Parietal lobe (tissue), 1 donor: ENCODE data around the gene DPM2. TPM values are rescaled to one million over a fixed set of nuclear protein-coding genes. Genes with fewer than 3 reads are reported as not detected.

Source experiments
- total RNA-seq: library from RNA; depleted of rRNA; stranded (reverse); fragments of >200 nt; gene quantifications from one replicate; pipeline ENCODE4 v1.2.3, GENCODE V29; 2014

Gene DPM2, protein sequence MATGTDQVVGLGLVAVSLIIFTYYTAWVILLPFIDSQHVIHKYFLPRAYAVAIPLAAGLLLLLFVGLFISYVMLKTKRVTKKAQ
- total RNA-seq = 13.5 TPM

GRCh38 chr9:127937388-127938297 lies at the start of gene DPM2:
Gene DPM2, minus strand, starts transcription at chr9:127937854. Its CDS starts 34 bp downstream, at chr9:127937820.

GRCh38 chr9:127980706-127981558 lies 43.3 kb upstream of the DPM2 start, which contains the start of gene EEIG1:
Gene EEIG1, minus strand, starts transcription at chr9:127980989. Its CDS starts 852 bp downstream, at chr9:127980137.

DNA sequence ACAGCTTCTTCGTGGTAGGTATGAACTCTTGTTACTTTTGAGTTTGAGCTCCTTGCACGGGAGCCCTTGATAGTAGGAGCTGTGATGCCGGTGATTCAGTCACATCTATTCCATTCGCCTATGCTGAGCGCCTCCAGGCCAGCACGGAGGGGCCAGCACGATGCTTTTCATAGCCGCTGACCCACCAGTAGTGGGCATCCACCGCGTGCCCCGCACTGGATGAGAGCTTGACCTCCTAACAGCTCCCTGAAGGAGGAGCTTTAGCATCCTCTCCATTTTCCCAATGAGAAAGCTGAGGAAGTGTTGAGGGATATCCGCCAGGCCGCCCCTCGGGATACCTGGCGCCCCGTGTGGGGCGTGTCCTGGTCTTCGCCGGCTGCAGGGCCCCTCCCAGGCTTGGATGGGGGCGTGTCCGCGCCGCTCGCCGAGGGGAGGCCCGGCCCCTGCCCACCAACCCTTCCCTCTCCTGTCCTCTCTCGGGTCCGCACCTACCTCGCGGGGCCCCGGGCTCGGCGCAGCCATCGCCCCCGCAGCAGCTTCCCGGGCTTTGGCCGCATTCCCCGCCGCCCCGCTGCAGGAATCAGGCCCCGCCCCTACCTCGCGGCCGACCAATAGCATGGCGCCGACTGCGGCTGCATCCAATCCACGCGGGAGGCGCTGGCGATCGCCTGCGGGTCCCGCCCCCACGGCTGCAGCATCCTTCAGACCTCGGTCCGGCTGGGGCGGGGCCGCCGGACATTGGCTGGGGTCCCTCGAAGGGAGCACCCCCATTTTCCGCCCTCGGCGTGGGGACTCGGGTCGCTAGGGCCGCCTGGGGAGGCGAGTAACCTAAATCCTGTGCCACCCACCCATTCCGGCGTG lies 7.2 kb downstream of the DPM2 start, which contains the start of gene PIP5KL1:
PIP5KL1 (minus strand) TSS at position 547 of the 861 bp plus-strand sequence; CDS start at position 522, 25 bp downstream.

DNA sequence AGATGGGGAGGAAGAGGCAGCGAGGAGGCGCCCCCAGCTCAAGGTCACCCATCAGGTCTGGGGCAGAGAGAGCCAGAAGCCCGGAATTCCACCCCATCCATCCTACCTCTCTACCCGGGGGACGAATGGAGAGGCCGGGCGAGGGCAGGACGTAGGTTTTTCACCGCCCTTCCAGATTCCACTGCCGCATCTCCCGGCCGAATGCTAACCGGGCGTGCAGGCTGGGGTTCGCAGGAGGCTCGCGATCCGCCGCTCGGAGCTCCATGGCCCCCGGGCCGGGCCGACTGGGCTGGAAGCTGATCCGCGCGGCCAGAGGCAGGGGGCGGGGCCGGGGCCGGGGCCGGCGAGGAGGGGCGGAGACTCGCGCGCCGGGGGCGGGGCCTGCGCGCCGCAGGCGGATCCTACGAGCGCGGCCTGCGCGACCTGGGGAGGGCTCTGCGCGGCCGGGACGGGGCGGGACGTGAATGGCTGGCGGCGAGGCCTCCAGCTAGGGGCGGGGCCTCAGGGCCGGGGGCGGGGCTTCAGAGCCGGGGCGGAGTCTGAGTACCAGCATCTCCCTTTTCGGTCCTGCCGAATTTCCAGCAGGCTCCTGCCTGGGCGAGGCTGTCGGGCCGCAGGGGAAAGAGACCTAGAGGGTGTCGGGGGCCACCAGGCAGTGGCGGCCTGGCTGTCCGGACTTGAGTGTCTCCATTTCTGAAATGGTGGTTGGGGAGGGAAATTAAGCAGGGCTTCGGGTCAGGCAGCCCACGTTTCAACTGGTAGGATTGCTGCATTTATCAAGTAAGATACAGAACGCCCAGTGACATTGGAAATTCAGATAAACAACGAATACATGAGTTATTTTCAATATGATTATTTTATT lies 20.7 kb downstream of the DPM2 start, which contains the start of gene ST6GALNAC4:
ST6GALNAC4 (minus strand) TSS at position 322 of the 862 bp plus-strand sequence. CDS start 622 bp downstream, outside the sequence.

GRCh38 chr9:127899128-127899943 lies 38.3 kb downstream of the DPM2 start, which contains the start of gene ST6GALNAC6:
Gene ST6GALNAC6, minus strand, starts transcription at chr9:127899603. Its CDS starts 1,622 bp downstream, at chr9:127897981.

Other genes with a start within 250 kb of the DPM2 start
- 0.94 TPM for gene CFAP157, start 230.9 kb downstream of the DPM2 start, total RNA-seq
- gene PTRH1, start 222.2 kb downstream of the DPM2 start, total RNA-seq = 6.9 TPM
- not detected for gene TTC16, start 221.8 kb downstream of the DPM2 start, total RNA-seq
- gene TOR2A, start 202.6 kb downstream of the DPM2 start, total RNA-seq = 11.3 TPM
- 11.3 TPM for gene SH2D3C, start 159.2 kb downstream of the DPM2 start, total RNA-seq
- 66.7 TPM for gene CDK9, start 151.8 kb downstream of the DPM2 start, total RNA-seq
- gene FPGS, start 135.0 kb downstream of the DPM2 start, total RNA-seq = 31.0 TPM
- gene ENG, start 83.2 kb downstream of the DPM2 start, total RNA-seq = 1.9 TPM
- 22.5 TPM for gene AK1, start 60.2 kb downstream of the DPM2 start, total RNA-seq
- 31.6 TPM for gene ST6GALNAC6, start 38.3 kb downstream of the DPM2 start, total RNA-seq
- 10.0 TPM for gene ST6GALNAC4, start 20.8 kb downstream of the DPM2 start, total RNA-seq
- gene PIP5KL1, start 7.1 kb downstream of the DPM2 start, total RNA-seq = 3.4 TPM
- gene EEIG1, start 43.1 kb upstream of the DPM2 start, total RNA-seq = 7.2 TPM
- 6.9 TPM for gene NAIF1, start 129.5 kb upstream of the DPM2 start, total RNA-seq
- gene SLC25A25, start 130.4 kb upstream of the DPM2 start, total RNA-seq = 29.4 TPM
- 49.1 TPM for gene PTGES2, start 189.9 kb upstream of the DPM2 start, total RNA-seq
- not detected for gene LCN2, start 211.6 kb upstream of the DPM2 start, total RNA-seq
- 43.8 TPM for gene BBLN, start 222.4 kb upstream of the DPM2 start, total RNA-seq